AG08395 (cell line): ENCODE data around the gene LOXL1.

Experiments
- DNase-seq: peaks from one replicate; pipeline ENCODE4 v3.0.0; 2012; ENCODE audit warnings: mixed read lengths, low spot score

Gene LOXL1

DNA sequence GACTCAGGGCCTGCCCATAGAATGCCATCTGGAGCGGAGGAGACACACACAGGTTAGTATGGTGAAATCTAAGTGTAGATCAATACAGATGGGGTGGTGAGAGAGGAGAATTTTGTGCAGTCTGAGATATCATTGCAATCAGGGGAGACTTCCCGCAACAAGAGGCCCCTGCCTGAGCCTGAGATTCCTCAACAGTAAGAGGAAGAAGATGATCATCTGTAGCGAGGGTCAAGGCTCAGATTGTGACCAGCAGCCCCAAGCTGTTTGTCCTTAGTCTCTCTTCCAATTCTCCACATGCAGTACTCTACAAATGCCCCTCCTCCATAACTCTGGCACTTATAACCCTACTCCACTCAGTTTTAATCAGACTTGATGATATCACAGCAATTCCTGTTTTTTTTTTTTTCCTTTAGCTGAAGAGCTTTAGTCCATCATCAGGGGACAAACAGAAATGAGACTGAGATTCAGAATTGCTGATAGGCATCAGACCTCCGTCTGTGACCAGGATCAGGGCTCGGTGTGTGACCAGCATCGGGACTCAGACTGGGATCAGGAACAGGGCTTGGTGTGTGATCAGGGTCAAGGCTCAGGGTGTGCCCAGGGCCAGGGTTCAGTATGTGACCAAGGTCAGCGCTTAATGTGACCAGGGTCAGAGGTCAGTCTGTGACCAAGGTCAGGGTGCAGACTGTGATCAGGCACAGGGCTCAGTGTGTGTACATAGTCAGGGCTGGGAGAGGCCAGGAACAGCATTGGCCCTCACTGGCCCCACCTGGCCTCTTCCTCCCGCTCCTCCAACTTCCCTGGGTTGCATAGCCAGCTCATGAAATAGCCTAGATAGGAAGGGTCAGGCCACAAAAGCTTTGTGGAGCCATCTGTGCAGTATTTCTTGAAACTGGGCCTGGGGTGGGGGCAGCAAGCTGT is 14.1 kb downstream of the LOXL1 start:
- no peak for DNase-seq

- DNase-seq: peak; percentile 95
Measured at GRCh38 chr15:73941044-73941443, 14.8 kb downstream of the LOXL1 start.

GRCh38 chr15:73941449-73941848 is 15.2 kb downstream of the LOXL1 start:
- no peak for DNase-seq

- no peak for DNase-seq
Measured at GRCh38 chr15:73941871-73942635, 15.8 kb downstream of the LOXL1 start.

DNA sequence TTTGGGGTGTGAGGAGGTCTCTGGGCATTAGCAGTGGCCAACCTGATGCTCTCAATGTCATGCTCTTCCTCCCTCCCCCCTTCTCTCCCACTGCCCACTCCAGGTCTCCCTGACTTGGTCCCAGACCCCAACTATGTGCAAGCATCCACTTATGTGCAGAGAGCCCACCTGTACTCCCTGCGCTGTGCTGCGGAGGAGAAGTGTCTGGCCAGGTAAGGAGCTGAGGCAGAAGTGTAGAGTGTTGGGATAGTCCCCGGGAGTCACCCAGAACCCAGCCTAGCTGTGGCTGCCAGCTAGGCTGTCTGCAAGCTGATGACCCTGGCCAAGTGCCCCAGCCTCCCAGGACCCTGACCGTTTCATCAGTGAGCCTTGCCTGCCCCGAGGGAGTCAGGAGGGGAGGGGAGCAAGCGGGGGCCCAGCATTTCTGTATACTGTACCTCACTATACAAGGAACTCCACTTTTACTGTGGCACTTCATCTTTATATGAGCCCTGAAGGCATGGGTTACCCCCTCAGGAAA is 16.5 kb downstream of the LOXL1 start:
- no peak for DNase-seq

DNA sequence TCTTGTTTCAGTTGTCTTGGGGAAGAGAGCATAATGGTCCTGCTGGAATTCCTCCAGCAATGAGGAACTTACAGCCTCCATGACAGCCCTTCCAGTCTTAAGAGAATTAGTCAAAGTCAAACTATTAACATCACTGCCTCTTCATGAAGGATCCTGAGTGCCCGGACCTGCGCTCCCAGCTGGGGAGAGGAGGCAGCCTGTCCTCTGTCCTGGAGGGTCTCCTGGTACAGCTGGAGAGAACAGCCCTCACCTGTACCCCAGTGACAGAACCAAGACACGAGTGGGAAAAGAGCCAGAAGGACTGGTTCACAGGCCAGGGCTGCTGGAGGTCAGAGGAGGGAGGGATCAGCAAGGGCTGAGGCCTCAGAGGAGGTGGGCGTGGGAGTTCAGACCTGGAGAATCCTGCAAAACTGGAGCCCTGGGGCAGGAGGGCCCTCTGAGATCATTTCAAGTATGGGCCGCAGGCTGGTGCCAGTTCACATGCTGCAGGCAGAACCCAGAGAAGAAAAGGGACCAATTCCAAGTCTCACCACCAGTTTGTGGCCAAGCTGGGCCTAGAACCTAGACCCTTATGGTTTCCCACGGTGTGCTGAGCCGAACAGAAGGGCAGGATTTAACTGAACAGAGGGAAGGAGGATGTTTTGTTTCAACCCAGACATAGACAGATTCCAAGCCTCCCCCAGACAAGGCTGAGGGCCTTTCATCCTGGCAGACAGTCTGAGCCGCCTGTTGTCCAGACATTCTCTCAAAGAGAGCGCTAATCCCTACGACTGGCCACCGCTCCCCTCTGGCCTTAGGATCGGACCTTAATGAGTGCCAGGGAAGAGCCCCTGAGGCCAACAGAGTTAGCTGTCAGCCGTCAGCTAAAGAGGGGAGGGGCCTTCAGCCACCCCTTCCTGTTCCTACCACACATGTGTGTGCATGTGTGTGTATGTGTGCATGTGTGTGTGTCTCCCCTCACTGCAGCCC is 18.2 kb downstream of the LOXL1 start:
- no peak for DNase-seq

DNA sequence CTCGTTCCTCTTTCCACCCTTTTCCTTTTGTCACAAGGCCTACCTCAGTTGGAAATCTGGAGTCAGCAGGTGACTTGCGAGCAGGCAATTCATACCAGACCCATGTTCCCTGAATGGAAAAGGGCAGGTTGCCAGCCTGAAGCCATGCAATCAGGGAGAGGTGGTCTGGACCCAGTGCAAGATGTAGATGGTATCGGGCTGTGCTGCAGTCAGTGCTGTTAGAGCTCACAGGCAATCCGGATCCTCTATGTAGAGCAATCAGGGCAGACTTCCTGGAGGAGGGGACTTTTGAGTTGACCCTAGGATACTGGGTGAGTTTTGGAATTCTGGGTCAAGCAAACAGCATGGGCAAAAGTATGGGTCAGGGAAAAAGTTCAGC is 18.9 kb downstream of the LOXL1 start:
- no peak for DNase-seq

GRCh38 chr15:73946046-73946721 is 19.9 kb downstream of the LOXL1 start:
- no peak for DNase-seq

DNA sequence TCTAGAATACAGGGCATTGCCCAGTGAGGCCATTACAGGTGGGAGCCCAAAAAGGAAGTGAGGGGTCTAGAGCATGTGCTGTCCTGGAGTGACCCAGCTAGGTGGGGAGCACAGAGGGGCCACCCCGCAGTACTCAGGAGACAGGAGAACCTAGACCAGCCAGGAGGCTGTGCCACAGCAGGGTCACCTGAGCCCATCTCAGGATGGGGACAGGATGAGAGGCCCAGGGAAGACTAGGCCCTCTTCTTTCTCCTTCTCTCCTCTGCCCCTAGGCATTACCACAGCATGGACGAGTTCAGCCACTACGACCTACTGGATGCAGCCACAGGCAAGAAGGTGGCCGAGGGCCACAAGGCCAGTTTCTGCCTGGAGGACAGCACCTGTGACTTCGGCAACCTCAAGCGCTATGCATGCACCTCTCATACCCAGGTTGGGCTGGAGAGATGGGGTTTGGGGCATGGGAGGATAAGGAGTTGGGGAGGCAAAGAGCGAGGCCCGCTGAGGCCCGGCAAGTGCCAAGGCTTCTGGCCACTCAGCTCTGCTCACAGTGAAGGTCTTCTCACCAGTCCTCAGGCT is 20.6 kb downstream of the LOXL1 start:
- DNase-seq: no peak

GRCh38 chr15:73947651-73948050 is 21.4 kb downstream of the LOXL1 start:
- DNase-seq: no peak

DNA sequence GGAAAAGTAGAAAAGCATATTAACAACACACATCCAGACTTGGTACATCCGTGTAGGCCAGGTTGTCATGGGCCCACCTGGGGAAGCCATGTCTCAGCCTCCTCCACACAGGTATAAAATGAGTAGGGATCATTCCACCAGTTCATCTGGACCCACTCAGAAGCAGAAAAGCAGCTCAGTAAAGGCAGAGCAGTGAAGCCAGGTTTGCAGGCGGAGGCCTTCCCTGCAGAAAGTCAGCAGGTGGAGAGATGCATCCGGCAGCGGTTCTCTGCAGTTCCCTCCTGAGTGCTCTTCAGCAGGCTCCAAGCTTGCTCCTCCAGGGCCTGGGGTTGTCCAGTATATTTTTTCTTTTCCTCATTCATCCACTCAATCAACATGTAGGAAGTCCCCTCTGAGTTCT is 22.1 kb downstream of the LOXL1 start:
- no peak for DNase-seq

- no peak for DNase-seq
Measured at GRCh38 chr15:73948982-73949381, 22.7 kb downstream of the LOXL1 start.

DNA sequence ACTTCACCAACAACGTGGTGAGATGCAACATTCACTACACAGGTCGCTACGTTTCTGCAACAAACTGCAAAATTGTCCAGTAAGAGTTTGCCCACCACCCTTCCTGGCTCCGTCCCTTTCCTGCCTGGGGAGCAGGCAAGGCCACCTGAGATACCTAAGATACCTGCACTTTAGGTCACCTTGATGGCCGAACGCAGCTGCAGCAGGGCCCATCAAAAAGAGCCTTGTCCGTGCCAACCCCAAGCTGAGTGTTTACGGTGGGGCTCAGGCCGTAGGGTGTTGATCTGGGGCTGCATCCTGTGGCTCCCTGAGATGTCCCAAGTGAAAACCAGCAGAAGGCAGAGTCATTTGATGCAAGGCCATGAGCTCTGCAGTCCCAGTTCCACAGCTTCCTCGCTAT is 23.2 kb downstream of the LOXL1 start:
- no peak for DNase-seq

GRCh38 chr15:73950479-73950830 is 24.2 kb downstream of the LOXL1 start:
- DNase-seq: no peak

DNA sequence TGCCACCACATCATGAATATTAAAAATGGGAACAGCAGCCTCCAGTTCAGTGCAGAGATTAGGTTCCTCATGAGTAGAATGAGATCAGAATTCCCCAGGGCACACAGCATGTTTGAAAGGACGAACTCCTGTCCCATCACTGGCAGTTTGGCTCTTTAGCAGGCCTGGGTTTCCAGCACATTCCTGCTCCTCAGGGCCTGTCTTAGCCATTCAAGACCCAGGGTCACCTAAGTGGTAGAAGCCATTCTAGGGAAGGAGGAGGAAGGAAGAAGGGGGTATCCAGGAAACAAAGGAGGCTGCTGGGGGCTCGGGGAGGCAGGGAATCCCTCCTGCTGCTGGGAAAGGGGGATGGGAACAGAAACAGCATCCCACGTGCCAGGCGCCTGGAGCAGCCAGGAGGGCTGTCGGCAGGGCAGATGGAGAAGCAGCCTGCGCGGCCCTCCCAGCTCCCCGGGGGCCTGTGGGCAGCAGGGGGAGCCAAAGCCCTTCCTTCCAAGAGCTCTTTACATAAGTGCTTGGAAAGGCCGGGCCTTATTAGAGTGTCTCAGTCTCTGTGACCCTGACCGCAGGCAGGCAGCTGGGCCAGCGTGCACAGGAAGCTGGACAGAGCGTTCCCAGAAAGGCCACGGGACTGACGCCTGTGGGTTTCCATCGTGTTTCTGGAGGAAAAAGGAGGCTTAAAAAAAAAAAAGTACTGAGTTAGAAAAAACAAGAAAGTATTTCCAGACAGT is 24.7 kb downstream of the LOXL1 start:
- peak; percentile 95 for DNase-seq

DNA sequence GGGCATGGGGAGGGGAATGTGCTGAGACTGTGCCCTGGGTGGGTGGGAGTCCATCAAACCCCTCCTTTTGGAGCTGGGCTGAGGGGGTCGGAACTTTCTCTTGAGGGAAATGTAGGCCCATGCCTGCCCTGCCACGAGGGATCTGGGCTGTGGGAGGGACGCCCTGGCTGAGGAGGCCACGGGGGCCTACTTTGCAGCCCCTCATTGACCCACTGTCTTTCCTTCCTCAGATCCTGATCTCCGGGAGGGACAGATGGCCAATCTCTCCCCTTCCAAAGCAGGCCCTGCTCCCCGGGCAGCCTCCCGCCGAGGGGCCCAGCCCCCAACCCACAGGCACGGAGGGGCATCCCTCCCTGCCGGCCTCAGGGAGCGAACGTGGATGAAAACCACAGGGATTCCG is 25.3 kb downstream of the LOXL1 start:
- DNase-seq: no peak

DNA sequence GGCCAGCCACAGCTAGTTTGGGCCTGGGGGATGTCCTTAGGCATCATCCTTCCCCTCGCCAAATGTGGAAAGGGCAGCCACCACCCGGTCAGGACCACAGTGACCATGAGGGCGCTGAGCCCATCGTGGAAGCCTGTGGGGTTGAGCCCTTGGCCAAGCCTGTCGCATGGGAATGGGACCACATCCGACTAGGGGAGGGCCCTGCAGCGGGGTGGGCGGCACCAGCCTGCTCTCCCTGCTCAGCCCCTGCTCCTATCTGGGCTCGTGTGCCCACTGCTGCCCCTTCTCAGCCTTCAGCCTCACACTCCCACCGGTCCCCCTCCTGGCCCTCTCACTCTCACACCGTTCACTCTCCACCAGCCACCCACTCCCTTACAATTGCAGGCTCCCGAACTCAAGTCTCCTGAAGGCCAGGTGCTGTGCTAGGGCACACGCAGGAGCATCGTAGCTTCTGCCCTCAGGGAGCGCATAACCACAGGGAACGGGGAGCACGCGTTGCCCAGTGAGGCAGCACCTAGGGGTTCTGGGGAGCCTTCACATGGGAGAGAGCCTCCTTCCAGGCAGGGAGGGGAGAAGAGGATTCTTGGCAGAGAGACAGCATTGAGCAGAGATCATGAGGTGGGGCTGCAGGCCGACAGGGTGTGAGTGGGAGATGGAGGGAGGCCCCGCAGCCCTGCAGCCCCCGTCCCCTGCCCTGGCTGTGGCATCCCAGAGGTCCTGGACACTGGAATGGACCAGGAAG is 26.1 kb downstream of the LOXL1 start:
- no peak for DNase-seq

DNA sequence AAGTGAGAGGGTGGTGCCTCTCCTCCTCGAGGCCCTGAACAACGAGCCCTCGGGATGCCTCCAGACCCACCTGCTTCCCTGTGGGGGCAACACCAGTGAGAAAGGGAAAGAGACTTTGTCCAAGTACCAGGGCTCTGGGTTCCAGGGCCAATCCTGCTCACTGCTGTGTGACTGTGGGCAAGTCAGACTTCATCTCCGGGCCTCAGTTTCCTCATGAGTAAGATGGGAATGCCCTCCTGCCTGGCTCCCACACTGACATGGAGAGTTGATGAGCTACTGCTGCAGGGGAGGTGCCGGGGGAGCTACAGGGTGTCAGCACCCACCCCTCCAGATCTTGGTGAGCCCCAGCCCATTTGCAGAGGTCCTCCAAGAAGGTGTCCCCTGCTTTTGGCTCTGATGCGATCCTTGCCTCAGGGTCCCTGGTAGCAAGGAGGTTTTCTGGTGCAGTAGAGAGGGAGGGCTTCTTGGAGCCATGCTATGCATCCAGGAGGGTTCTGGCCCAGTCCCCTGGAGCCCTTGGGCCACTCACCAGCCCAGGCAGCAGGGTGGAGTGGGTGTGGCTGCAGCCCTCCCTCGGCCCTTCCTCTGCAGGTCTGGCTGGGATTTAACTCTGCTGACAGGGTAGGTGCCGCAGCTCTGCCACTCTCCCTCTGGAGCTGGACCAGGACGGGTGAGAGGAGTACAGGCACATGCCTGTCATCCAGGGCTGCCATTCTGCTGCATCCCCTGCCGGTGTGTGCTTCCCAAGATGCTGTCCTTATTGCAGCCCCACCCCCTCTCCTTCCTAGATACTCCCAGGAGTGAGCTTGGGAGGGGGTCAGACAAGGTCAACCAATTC is 26.9 kb downstream of the LOXL1 start:
- DNase-seq: no peak
